GM12801 (cell line): ENCODE data around the gene ICA1.

Experiments
- CTCF ChIP-seq: IDR thresholded peaks from one replicate; pipeline ENCODE4 v1.5.1; 2011; ENCODE audit warnings: control low read depth; ENCODE audit not compliant: insufficient read length; ENCODE audit errors: extremely low read depth

The ICA1 gene

GRCh38 chr7:8129318-8129659, 132.7 kb downstream of the ICA1 start:
- no peak for TF ChIP-seq CTCF

GRCh38 chr7:8128449-8129317, 133.3 kb downstream of the ICA1 start:
- no peak for TF ChIP-seq CTCF

- TF ChIP-seq CTCF: no peak
These were observed 135.3 kb downstream of the ICA1 start for GRCh38 chr7:8126601-8127167.

- no peak for TF ChIP-seq CTCF
These were observed 136.1 kb downstream of the ICA1 start for GRCh38 chr7:8125680-8126444.

- TF ChIP-seq CTCF: no peak
These were observed 140.7 kb downstream of the ICA1 start for GRCh38 chr7:8121243-8121642.

GRCh38 chr7:8120390-8121058, 141.4 kb downstream of the ICA1 start:
- TF ChIP-seq CTCF: no peak

- TF ChIP-seq CTCF: no peak
These were observed 142.7 kb downstream of the ICA1 start for GRCh38 chr7:8119262-8119661.
